ENCODE data around the gene CRELD1. TPM values are rescaled to one million over a fixed set of nuclear protein-coding genes. Genes with fewer than 3 reads are reported as not detected.

Gene CRELD1
- total RNA-seq, 1 experiment from 2014 or later: 15.5 TPM

DNA sequence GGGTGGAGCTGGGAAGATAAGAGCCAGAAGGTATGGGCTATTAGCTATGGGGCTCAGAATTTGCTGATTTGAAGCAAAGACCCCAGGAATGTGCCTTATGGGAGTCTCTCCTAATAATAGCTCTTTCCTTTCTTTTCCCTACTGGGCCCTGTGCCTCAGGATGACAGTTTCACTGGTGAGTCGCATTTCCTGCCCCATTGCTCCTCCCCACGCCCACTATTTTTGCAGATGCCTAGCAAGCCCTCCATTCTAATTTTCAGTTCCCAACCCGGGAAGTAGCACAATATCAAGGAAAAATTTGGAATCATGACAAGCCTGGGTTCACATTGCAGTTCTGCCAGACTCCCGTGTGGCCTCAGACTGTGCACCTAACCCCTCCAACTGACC, 30.4 kb upstream of the CRELD1 start:
- Mint-ChIP-seq H3K27ac (no peak overlapping the region), H3K9me3 (no peaks in the 10 kb centered on the region), H3K4me3 (no peak overlapping the region; a peak in 1 of 5 replicates), H3K36me3 (ENCODE audit: insufficient read depth in 1 of 3, low read depth in 3 of 3) (no peaks in the 10 kb centered on the region), H3K27me3 (ENCODE audit: low read depth) (no peaks in the 10 kb centered on the region), H3K4me1 (peaks cover 15 to 27% of the 10 kb centered on the region in 2 experiments)
- Histone ChIP-seq H3K18ac (ENCODE audit: insufficient read length, low read depth, low read length) (no peak overlapping the region), H3K27ac (ENCODE audit: insufficient read length, low read depth, low read length) (no peak overlapping the region), H2BK5ac (ENCODE audit: insufficient read length, low read length) (no peak overlapping the region), H3K79me1 (ENCODE audit: insufficient read depth, low read depth, low read length, poor library complexity, severe bottlenecking) (no peaks in the 10 kb centered on the region), H3K23ac (ENCODE audit: insufficient read length, low read depth, low read length) (no peak overlapping the region), H3K14ac (ENCODE audit: insufficient read depth, low read length) (0 out of 2 replicates have a peak overlapping the region, but pooled peaks have one; percentile 25), H3K79me2 (ENCODE audit: insufficient read depth, low read length) (no peaks in the 10 kb centered on the region), H2AK5ac (ENCODE audit: insufficient read length, low read length) (no peak overlapping the region), H3K23me2 (ENCODE audit: insufficient read length, low read depth, low read length, poor library complexity, severe bottlenecking) (no peaks in the 10 kb centered on the region), H3K4me2 (ENCODE audit: insufficient read depth, insufficient read length, low read length) (peak overlapping the region; percentile 9), H2BK15ac (ENCODE audit: low read depth, low read length) (no peak overlapping the region), H3K4me1 (ENCODE audit: insufficient read depth, low read length) (no peaks in the 10 kb centered on the region; the same call in 1 of the 2 replicates), H2BK20ac (ENCODE audit: low read depth, low read length, poor library complexity, severe bottlenecking) (no peak overlapping the region), H4K8ac (replicated peaks; ENCODE audit: insufficient read length, low read depth, low read length) (no peak overlapping the region), H3T11ph (ENCODE audit: low read length) (no peak overlapping the region), H3K4ac (ENCODE audit: low read depth, low read length) (no peak overlapping the region), H3K9ac (ENCODE audit: extremely low read depth, insufficient read length, low read length) (no peak overlapping the region), H3K27me3 (ENCODE audit: insufficient read depth, low read length) (no peaks in the 10 kb centered on the region), H2BK120ac (ENCODE audit: low read depth, low read length, poor library complexity, severe bottlenecking) (no peak overlapping the region), H4K20me1 (ENCODE audit: control insufficient read depth, insufficient read depth, insufficient read length) (no peaks in the 10 kb centered on the region), H3K9me3 (ENCODE audit: control insufficient read depth, low read depth, low read length) (no peaks in the 10 kb centered on the region), H4K5ac (ENCODE audit: insufficient read length, low read depth, low read length) (no peak overlapping the region), H4K91ac (ENCODE audit: insufficient read length, low read depth, low read length) (no peak overlapping the region), H3K56ac (ENCODE audit: insufficient read length, low read depth, low read length) (no peak overlapping the region), H2BK12ac (ENCODE audit: insufficient read length, low read depth, low read length) (no peak overlapping the region), H2AFZ (ENCODE audit: low read length) (no peak overlapping the region)
- WGBS (ENCODE audit: extremely low coverage, insufficient read length, low lambda C conversion rate): no CpG with 5 or more reads among the region's 4 CpGs
- TF ChIP-seq, protein P1, sequence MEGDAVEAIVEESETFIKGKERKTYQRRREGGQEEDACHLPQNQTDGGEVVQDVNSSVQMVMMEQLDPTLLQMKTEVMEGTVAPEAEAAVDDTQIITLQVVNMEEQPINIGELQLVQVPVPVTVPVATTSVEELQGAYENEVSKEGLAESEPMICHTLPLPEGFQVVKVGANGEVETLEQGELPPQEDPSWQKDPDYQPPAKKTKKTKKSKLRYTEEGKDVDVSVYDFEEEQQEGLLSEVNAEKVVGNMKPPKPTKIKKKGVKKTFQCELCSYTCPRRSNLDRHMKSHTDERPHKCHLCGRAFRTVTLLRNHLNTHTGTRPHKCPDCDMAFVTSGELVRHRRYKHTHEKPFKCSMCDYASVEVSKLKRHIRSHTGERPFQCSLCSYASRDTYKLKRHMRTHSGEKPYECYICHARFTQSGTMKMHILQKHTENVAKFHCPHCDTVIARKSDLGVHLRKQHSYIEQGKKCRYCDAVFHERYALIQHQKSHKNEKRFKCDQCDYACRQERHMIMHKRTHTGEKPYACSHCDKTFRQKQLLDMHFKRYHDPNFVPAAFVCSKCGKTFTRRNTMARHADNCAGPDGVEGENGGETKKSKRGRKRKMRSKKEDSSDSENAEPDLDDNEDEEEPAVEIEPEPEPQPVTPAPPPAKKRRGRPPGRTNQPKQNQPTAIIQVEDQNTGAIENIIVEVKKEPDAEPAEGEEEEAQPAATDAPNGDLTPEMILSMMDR (conservative IDR thresholded peaks at IDR 0.05): no peak
- no peak for DNase-seq
